Activated naive CD4-positive, alpha-beta T cell treated with Interleukin-2 at 50 U/mL for 16 hours (primary cell): ENCODE measurements around the gene LVRN.

Experiments used
- DNase-seq: peaks from one replicate; pipeline ENCODE4 v3.0.0-alpha.2; 2020

The LVRN gene

DNA sequence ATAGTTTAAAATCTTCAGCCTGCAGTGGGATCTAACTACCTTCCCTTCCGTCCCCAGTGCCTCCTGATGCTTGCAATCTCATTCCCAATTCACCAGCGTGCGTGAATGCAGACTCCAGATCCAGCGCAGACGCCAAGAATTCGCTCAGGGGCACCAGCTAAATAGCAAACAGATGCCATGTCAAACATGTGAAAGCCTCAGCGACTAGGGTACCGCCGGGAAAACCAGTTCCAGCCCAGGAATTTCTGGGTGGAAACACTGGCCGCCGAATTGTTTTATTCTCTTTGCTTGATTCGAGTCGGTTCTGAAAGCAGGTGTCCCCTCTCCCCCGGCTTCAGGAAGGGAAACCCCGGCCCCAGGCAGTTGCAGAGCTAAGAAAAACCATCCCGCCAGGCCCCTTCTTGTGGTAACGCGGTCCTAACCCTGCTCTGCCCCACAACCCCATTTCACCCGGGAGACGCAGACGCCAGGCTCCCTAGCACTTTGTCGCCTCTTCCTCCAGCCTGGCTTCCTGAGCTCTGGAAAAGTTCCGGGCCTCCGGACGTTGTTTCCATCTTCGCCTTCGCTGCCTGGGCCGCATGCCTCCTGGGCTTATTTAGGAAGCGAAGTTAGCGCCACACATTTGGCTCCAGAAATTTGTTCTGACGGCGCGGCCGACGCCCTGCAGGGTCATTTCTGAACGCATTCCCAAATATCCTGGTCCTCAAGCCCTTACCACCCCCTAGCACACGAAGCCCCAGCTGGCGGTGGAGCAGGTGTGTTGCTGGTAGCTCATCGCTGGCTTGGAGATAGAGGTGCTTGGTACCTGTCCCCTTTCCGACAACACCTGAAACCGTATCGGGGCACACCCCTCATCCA is 665 bp upstream of the LVRN start:
- DNase-seq: no peak

DNA sequence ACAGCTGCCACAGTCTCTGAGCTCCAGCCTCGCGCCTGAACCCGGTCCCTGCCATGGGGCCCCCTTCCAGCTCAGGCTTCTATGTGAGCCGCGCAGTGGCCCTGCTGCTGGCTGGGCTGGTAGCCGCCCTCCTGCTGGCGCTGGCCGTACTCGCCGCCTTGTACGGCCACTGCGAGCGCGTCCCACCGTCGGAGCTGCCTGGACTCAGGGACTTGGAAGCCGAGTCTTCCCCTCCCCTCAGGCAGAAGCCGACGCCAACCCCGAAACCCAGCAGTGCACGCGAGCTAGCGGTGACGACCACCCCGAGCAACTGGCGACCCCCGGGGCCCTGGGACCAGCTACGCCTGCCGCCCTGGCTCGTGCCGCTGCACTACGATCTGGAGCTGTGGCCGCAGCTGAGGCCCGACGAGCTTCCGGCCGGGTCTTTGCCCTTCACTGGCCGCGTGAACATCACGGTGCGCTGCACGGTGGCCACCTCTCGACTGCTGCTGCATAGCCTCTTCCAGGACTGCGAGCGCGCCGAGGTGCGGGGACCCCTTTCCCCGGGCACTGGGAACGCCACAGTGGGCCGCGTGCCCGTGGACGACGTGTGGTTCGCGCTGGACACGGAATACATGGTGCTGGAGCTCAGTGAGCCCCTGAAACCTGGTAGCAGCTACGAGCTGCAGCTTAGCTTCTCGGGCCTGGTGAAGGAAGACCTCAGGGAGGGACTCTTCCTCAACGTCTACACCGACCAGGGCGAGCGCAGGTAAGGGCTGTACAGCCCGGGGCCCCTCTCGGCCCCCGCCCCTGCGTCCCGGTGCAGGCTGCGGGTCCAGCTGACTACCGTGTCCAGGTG is 509 bp downstream of the LVRN start:
- DNase-seq: no peak

DNA sequence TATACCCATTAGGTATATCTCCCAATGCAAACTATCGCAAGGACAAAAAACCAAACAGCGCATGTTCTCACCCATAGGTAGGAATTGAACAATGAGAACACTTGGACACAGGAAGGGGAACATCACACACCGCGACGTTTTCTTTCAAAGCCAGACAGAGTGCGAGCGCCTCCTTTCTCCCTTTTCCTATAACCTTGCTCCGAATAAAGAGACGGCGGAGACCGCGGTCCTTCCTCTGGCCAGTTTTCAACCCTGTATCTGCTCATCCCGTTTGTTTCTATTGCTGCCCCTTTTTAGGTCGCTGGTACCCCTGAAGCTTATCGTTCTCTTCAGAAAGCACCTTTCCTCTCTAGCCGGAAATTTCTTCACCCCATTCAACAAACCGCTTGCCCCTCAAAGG is 1.3 kb downstream of the LVRN start:
- DNase-seq: no peak

GRCh38 chr5:115968770-115969169 is 6.5 kb downstream of the LVRN start:
- DNase-seq: no peak

DNA sequence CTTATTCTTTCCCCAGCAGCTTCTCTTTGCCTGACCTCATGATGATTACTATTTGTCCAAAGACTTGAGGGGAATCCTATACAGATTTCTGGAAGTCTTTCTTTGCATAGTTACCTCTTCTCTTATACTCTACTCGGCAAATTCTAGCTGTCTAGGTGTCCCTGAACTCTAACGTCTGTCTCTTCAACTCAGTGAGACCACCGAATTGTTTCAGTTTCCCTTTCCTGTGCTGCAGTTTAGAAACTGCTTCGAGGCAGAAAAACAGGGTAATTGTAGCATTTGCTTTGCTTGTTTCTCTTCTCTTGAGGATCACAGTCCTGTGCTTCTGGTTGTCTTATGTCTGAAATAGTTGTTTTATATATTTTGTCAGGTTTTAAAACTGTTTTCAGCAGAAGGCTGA is 14.8 kb downstream of the LVRN start:
- no peak for DNase-seq

GRCh38 chr5:115977988-115978387 is 15.7 kb downstream of the LVRN start:
- no peak for DNase-seq

DNA sequence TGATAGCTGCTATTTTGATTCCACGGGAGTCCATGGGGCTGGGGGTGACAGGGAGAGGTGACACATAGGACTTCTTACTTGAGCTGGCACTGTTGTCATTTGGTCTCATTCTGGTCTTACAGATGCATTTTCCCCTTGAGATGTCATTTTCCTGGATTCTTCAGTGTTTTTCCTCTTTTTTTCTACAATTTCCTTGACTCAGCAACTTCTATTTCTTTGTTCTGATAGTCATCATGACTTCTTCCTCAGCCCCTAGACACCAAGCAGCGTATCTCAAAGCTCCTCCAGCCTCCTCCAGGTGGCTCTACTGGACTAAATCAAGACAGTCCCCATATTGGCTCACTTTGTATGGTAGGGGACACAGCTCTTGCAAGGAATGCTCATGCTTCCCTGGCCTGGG is 16.5 kb downstream of the LVRN start:
- DNase-seq: no peak

DNA sequence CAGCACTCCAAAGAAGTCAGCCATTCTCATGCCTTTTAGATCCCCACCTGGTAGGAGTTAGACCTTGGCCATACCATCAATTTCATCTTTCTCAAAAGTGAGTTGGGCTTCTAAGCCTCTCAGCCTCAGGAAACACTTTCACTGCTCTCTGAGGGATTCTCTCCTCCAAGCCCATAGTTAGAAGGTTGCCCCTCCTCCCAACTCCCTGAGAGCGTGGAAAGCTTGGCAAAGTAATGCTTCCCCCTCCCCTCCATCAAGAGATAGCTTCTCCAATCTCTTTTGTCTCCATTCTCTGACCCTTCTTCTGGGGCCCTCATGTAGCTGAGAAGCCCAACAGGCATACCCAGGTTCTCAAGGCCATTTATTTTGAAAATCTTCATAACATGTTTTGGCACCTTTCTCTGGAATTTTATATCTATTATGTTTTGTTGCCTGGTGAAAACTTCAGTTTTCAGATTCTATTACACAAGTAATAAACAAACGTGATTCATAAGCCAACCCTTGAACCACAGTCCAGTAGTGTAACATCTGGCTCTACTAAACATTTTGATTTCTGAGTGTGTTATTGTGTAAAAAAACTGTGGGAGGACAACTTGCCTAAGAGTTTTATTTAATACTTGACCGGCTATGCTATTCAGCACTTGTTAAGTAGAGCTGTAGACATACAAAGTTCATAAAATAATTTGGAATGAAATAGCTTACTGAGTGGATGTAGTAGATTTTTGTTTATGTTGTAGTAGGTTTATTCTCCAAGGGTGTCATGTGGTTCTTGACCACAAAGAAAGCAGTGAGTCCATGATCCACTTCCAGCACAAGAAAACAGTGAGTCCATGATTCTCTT is 17.1 kb downstream of the LVRN start:
- no peak for DNase-seq

- no peak for DNase-seq
Measured at GRCh38 chr5:115983519-115983918, 21.2 kb downstream of the LVRN start.

- DNase-seq: no peak
Measured at GRCh38 chr5:115985802-115986757, 23.8 kb downstream of the LVRN start.

- DNase-seq: no peak
Measured at GRCh38 chr5:115988002-115988401, 25.7 kb downstream of the LVRN start.

DNA sequence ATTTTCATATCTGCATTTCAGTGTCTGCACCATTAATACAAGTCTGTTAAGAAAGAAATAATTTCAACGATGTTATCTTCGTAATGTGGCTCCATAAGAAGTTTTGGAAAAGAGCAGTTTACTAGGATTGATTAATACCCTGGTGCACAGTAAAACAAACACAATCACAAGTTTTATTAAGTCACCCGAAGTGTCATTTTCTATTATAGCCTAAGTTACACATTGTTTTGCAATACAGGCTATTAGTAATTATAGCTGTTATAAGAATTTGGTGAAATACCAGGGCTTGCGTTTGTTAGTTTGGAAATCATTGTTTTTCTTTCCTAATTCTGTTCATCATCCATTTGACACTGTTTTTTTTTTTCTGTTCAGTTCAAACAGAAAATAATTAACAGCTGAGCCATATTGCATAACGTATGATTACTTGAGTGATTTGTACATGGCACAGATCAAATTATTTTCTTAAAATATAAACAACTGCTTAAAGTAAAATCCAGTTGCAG is 30.6 kb downstream of the LVRN start:
- no peak for DNase-seq

DNA sequence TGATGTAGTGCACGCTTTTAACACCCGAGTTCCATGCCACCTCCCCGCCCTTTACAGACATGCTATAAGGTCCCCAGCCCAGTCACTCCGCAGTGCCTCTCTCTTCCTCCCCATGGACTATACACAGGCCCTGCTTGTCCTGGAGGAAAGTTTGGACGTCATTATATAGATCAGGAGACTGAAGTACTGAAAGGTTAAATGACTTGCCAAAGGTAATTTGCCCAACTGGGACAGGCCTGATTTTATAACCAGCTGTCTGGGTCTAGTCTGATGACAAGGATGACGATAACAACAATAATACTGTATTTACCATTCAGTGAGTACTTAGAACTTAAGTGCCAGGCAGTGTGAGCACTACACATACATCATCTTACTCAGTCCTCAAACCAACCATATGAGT is 33.1 kb downstream of the LVRN start:
- no peak for DNase-seq

DNA sequence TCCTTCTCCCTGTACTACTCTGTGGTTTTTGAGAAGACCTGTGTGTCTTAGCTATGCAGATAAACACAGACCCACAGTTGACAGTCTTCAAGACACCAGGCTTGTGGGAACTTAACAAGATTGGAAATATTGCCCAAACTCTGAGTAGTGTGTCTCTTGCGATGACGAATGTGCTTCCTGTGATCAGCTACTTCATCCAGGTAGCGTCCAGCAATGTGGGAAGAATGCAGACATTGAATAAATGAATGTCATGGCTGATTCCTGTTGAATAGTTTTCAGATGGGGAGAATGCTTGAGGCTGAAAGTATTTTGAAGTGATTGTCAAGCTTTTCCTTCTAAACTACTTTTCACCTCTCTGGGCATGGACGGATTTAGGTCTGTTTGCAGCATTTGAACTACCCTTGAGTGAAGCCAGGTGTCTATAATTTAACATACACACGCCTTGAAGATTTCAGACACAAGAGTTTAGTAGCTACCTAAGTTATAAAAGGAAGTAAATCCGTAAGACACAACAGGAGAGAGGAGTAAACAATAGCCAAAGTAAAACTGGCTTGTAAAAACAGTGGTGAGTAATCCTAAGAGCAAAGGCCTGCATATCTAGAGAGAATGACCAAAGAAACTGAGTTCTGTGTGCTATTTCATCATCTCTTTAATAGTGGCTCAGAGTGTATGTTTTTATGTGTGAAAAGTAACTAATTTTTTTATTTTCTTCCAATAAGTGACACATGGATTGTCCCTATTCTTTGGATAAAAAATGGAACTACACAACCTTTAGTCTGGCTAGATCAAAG is 40.0 kb downstream of the LVRN start:
- no peak for DNase-seq

DNA sequence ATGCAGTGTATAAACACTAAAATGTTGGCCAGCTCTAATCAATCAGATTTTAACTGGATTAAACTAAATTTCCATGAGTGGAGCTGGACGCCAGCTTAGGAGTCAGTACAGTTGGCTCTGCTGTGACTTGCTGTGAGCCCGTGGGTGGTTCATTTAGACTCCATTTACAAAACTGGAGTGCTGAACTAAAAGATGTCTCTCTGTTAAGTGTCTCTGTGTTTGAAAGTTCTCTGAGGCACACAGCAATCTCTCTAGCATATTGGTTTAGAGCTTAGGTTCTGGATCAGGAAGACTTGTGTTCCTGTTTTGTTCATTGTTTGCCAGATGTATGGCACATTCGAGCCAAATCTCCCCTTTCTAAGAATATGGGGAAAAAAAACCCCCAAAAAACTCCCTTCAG is 42.0 kb downstream of the LVRN start:
- no peak for DNase-seq

- DNase-seq: no peak
Measured at GRCh38 chr5:116009806-116010205, 47.5 kb downstream of the LVRN start.

GRCh38 chr5:116011046-116011445 is 48.8 kb downstream of the LVRN start:
- DNase-seq: no peak

GRCh38 chr5:116013207-116013785 is 51.0 kb downstream of the LVRN start:
- no peak for DNase-seq

DNA sequence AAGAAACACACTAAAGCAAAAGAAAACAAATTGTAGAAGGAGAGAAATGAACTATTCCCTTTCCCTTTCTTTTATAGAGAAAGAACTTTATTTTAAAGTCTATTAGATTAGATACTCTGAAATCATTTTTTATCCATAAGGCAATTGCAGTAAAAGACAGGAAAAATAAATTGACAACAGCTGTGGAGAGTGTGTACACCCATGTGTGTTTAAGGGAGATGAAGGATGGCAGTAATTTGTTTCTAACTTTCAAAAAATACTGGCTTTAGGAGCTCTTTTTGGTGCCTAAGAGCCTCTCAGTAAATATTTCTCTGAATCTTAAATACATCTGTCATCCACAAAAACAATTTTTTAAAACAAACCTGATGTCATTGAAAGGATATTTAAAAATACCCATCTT is 51.7 kb downstream of the LVRN start:
- DNase-seq: no peak

GRCh38 chr5:116023619-116024018 is 61.3 kb downstream of the LVRN start:
- no peak for DNase-seq

- no peak for DNase-seq
Measured at GRCh38 chr5:116025866-116026265, 63.6 kb downstream of the LVRN start.
